LoVo (cell line): ENCODE data around the gene KCP.
A peak's percentile ranks its signal among the peaks of the same experiment; 100 is the strongest.

Source experiments
- DNase-seq: peaks from one replicate; pipeline ENCODE4 v3.0.0-alpha.2; 2016; ENCODE audit warnings: low spot score

Gene KCP

DNA sequence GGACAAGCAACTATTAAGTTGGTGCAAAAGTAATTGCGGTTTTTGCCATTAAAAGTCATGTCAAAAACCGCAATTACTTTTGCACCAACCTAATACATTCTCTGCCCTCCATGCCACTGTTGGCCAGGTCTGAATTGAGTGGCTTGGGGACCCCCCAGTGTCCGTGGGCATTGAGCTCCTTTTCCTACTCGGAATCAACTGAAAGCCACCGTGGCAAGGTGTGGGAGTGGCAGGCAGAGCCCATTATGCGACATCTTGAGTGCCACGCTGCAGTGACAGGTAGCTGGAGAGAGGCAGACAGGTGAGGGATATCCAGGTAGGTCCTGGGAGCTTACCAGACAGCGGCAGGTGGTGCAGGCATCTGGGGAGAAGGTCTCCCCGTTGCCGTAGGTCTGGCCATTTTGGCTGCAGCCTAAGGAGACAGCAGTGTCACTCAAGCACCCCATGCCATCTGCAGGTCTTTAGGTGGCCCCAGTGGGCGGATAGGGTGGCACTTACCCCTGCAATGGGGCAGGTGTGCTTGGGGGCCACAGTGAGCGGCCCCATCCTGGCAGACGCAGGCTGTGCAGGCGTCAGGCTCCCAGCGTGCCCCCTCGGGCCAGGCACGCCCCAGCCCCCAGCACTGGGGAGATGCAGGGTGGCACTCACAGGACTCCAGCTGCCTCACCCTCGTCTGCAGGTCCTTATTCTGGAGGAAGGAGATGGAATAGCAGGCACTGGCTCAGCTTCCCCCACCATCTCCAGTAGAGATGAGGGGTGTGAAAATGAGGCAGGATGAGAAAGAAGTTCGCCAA is 3.5 kb downstream of the KCP start:
- DNase-seq = no peak

DNA sequence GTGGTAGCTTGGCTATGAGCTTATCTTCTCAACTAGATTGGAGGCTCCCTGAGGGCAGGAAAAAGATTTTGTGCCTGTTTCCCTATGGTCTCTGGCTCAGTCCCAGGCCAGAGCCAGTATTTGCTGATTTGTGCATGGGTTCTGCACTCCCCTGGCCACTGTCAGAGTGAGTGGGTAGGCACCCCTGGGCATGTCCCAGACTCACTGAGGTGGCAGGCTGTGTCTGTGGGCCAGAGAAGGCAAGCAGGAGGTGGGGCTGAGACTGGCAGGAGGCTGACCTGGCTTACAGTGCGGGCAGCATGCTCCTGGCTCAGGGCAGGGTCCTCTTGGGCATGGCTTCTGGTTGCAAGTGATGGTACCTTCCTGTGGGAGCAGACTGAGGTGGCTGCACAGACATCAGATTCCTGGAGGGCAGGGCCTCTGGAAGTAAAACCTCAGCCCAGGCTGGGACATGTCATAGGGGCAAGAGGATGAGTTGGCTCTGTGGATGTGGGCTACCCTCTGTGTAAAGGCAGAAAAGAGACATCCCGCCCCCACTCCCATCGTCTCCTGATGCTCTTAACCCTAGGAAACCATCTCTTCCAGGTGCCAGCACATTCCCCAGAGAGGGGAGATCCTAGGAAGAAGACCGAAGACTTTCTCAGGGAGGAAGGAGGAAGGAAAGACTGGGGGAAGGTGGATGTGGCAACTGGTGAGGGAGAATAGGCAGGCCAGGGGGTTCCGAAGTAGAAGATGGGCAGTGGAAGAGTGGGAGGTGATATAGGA is 4.3 kb downstream of the KCP start:
- DNase-seq = no peak

DNA sequence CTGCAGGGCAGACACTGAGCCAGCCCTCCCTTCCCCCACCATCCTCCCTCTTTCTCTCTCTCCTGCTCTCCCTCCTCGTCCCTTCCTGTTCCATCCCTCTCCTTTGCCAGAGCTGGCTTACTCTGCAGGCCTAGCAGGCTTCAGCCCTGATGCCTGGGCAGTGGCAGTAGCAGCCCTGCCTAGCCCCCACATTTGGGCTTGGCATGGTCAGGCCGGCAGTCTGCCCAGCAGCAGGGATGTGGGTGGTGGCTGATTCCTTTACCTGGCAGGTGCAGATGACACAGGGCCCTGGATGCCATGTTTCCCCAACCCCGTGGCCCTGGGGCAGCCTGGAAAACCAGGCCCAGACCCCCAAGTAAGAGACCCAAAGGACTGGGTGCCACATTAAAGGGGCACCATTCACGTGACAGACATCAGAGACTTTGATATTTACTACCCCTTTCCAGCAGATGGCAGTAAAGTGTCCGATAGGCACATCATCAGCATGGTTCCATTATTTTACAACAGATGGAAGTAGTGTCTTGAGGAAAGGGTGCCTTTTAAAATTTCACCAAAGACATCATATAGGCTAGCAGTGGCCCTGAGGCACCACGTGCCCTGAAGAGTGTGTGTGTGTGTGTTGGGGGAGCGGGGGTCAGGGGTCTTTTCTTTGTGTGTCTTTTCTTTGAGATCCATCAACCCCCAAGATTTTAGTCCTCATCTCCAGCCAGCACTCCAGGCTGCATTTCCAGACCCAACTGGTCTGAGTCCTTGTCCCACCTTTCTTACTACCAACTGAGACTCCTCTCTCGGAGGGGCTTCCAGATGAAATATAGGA is 5.9 kb downstream of the KCP start:
- peak; percentile 68 for DNase-seq

DNA sequence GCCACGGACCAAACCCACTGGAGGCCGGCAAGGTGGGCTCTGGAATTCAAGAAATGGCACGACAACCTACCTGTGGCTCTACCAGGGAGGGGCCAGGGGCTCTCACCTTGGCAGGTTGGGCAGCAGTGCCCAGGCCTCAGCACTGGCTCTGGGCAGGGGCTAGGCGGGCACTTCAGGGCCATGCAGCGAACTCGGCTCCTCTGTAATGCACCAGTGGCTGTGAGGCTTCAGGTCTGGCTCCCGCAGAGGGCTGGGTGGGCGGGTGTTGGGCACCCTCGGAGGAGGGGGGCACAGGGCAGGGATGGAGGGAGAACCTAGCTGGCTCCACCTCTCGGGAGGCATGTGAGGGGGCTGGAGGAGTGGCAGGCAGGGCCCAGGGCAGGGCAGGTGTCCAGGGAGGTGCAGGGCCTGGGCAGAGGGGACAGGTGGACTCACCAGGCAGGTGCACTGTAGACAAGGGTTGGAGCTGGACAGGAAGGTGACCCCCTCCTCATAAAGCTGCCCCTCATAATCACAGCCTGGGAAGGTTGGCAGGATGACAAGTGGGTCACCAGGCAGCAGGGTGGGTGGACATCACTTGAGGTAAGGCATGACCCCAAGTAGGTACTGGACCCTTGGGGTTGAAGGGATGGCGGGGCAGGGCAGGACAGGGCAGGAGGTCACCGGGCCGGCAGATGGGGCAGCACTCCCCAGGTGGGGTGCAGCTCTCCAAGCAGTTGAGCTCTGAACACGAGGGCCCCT is 6.7 kb downstream of the KCP start:
- no peak for DNase-seq

DNA sequence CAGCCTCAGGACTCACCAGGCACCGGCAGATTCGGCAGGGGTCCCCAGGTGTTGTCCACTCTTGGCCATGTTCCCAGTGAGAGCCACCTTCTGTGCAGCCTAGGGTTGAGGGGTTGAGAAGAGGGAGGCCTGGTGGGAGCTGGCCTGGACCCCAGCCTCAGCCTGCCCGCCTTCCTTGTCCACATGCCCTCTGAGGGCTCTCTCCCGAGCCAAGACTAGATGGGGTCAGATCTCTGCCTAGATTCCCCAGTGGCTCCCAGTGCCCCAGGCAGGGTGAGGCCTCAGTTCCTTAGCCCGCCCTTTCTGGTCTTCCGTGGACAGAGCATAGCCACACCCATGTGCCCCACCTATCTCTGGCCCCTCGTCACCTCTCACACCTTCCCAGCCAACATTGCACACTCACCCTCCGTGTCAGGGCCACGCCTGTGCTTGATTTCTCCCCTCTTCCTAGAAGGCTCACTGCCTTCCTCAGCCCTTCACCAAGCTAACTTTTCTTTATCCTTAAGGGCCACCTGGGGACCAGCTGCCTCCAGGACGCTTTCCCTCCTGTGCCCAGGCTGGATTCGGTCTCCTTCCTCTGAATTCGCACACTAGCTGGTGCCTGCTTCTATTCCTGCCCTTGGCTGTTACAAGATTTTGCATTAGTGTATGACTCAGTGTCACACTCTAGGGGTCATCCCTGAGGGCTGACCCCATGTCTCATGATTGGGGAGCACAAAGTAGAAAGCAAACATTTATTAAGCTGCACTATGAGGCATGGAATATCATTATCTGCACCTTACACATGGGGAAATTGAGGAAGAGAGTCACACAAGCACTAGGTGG is 7.5 kb downstream of the KCP start:
- peak; percentile 68 for DNase-seq

DNA sequence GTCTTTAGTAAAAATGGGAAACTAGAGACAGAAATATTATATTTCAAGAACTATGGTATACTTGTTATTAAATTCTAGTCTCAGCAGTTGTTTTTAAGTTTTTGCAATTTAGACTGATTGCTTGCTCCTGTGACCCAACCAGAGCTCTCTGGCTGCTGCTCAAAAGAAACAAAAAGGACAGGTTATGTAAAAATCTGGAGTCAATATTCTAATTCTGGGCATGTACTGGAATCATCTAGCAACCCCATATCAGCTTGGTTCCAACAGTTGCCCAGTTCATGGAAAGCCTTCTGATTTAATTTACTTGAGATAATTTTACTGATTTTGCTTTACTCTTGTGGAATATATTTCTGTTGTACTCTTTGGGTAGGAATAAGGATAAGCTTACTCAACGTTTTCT is 10.3 kb downstream of the KCP start:
- DNase-seq = no peak

DNA sequence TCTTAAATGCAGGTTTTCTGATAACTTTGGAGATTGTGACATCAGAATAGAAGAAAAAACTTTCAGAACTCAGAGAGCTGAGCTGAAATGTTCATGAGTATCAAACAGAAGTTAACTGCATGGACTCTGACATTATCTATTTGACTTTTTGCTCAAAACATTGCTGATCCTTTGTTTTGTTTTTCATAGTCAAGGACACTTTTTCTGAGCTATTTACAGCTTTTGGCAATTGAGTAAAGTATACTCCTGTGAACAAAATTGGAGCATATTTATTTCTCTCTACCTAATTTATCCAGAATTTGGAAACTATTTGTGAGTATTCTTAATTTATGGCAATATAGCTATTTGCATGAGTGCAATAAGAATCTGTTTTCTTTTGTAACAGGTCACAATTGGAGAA is 11.1 kb downstream of the KCP start:
- no peak for DNase-seq

DNA sequence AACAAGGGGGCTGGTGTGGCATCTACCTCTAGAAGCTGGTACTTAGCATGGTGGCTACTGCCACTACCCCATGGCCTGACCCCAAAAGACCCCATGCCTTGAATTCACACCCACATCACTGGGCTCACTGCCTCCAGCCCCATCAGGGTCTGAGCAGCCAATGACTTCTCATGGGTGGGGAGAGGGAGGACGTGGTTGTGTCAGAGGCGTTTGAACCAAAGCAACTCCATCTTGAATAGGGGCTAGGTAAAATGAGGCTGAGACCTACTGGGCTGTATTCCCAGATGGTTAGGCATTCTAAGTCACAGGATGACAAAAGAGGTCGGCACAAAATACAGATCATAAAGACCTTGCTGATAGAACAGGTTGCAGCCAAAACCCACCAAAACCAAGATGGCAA is 15.2 kb downstream of the KCP start:
- DNase-seq = no peak

DNA sequence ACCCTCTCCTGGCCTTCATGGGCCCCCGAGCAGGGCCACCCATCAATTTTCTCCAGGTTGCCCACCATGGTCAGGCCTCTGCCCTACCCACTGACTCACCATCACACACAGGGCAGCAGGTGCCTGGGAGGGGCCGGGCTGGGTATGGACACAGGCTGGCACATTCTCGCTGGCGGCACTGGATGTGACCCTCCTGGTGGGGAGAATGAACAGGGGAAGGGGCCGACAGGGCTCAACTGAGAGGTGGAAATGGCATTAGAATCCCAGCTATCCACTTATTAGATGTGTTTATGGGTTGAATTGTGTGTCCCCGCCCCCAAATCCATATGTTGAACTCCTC is 16.4 kb downstream of the KCP start:
- DNase-seq = no peak

DNA sequence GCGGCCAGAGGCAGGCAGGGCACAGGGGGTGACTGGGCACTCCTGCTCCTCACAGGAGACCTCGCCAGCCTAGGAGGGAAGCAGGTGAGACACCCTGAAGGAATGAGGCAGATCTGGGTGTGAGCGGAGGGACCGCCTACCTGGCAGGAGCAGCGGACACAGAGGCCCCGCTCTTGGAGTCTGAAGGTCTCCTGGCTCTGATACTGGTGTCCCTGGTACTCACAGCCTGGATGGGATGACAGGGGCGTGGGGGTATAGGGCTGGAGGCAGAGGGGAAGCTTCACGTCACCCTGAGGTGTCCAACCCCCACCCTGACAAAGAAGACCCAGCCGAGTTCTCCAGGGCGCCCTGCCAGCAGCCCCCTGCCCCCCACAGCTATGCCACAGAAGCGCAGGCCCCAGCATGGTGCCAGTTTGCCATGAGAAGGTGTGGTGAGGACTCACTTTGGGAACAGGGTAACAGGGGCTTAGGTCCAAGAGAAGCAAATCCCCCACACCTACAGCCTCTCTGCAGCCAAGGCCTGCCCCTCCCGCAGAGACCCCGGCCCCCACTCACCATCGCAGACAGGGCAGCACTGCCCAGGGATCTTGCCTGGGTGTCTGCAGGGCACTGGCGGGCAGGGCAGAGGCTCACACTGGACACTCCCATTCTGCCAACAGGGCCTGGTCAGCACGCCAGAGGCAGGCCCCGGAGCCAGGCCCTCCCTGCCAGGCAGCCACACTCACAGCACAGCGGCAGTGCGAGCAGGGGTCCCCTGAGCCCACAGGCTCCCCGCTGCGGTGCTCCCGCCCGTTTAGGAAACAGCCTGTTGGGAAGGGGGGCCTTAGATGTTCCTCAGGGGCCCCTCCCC is 17.0 kb downstream of the KCP start:
- peak; percentile 79 for DNase-seq

DNA sequence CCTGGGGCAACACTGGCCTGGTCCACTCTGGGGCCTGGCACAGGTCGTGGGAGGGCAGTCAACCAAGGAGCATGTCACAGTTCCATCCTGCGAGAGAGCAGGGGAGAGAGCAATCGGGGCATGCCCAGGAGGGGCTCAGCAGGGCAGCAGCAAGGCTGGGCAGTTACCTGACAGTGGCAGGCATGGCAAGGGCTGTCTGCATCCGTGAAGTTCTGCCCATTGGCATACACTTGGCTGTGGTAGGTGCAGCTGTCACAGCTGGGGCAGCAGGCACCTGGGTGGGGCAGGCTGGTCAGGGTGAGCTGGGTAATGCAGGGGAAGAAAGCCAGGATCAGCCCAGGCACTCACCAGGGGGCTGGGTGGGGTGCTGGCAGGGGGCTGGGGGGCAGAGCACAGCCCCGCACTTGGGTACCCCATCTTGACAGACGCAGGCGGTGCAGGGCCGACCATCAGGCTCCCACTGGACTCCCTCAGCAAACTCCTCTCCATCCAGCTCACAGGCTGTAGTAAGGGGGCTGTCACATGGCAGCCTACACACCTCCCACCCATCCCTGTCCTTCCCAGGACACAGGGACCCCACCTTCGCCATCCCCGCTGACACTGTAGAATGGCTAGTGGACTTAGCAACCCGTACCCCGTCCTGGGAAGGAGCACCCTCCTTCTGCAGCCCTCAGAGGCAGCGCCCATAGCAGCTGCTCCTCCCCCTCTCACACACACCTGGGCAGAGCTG is 17.8 kb downstream of the KCP start:
- DNase-seq = no peak

DNA sequence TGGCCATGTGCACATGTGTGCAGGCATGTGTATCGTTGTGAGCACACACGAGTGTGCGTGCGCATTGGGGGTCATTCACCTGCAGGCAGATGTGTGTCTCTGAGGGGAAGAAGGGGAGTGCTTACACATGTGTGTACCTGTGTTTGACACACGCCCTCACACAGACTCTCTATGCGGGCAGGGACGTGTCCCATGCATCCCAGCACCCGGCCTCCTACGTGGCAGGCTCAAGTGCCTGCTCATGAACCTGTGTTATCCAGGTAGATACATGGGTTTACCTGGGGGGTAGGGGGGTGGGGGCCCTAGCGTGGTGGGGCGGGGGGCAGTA is 18.6 kb downstream of the KCP start:
- DNase-seq = no peak

DNA sequence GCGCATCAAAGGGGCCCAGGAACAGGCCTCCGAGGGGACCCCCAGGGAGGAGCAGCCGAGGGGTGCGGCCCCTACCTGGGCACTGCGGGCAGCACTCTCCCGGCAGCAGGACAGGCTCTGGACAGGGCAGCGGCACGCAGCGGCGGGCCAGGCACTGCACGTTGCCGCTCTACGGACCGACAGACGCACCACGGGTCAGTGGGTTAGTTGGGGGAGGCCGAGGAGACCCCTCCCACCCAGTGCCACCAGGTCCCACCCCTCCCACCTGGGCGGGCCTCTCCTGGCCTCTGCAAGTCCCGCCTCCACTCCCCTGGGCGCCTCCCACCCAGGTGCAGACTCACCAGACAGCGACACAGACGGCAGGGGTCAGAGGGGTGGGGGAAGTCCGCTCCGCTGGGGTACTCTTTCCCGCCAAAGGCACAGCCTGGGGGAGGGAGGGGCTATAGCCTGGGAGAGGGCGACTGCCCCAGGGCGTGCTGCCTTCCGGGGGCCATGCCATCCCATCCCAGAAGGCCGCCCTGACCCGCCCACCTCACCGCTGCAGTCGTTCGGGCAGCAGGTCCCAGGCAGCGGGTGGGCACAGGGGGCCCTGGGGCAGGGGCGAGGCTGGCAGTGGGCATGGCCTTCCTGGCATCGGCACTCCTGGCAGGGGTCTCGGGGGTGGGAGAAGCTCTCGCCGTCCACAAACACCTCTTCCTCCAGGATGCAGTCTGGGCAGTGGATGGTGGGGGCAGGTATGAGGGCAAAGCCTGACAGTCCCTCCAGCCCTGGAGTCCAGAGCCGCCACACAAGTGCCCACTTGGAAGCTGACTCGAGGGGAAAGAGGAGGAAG is 19.2 kb downstream of the KCP start:
- no peak for DNase-seq

DNA sequence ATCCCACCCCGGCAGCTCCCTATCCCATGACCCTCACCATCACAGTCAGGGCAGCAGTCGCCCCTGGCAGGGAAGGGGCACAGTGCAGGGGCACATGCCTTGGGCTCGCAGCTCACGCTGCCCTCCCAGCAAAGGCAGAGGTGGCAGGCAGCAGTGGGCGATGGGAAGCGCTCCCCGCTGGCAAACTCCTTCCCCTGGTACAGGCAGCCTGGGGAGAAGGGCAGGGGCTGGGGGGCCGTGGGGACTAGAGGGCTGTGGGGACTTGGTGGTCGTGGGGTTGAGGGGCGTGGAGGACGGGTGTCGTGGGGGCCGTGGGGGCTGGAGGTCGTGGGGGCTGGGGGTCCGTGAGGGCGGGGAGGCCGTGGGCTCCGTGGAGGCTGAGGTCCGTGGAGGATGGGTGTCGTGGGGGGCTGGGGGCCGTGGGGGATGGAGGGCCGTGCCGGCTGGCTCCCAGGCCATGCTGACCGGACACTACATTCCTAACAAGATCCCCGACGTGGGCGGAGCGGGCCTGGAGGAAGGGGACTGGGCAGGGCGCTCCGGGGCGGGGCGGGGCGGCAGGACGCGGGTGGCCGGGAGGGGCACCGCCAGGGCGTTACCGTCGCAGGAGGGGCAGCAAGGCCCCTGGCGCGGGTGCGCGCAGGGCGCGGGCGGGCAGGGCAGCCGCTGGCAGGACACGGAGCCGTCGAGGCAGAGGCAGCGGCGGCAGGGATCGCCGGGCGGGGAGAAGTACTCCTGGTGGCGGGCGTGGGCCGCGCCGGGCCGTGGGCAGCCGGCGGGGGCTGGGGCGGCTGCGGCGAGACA is 20.0 kb downstream of the KCP start:
- DNase-seq = peak; percentile 62

DNA sequence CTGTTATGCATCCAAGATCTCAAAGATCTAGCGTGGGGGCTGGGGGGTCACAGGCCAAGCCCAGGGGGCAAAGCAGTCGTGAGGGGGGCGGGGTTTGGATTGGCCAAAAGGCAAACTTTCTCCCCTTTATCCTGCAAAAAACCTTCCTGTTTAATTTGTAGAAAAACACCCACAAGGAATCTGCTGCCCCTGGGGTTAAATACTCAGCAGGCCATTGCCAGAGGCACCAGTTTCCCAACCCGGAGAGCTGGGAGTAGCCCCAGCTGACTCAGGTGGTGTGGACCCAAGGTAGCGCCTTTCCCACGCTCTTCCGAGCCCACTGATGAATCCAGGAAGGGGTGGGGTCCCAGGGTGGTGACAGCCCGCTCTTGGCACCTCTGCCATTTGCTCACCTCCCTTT is 21.4 kb downstream of the KCP start:
- no peak for DNase-seq

DNA sequence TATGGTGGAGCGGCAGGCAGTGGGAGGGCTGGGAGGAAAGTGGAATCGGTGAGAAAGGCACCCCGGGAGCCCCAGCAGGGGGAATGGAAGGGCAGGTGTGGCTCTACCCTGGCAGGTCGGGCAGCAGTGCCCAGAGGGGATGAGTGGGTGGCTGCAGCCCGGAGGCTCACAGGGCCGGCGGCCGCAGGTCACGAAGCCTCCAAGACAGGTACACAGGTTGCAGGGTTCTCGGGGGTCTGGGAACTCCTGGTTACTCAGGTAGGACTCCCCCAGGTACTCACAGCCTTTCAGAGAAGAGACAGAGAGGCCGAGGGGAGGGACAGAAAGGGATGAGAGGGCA is 21.8 kb downstream of the KCP start:
- no peak for DNase-seq

DNA sequence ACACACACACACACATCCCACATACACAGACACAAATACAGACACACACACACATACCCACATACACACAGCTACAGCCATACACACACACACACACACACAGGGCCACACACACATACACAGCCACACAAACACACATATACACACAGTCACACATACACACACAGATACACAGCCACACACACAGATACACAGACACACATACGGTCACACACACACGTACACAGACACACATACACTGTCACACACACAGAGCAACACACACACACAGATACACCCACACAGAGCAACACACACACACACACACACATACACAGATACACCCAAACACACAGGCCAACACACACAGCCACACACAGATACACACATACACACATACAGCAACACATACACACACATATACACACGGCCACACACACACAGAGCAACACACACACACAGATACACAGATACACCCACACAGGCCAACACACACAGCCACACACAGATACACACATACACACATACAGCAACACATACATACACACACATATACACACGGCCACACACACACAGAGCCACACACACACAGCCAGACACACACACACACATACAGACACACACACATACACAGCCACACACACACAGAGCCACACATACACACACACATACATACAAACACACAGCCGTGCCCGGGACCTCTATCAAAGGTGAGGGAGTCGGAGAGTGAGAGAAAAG is 22.3 kb downstream of the KCP start:
- no peak for DNase-seq
